Articular chondrocyte of knee joint (primary cell): Measurements from ENCODE around the gene DDA1. TPM values are rescaled to one million over a fixed set of nuclear protein-coding genes. Genes with fewer than 3 reads are reported as not detected.

Source experiments
- total RNA-seq: library from RNA; depleted of rRNA; stranded (reverse); fragments of >200 nt; gene quantifications from 2 replicates; pipeline ENCODE4 v1.2.3, GENCODE V29; 2012

The DDA1 gene
- total RNA-seq = 11.8 and 22.7 TPM in 2 replicates

DNA sequence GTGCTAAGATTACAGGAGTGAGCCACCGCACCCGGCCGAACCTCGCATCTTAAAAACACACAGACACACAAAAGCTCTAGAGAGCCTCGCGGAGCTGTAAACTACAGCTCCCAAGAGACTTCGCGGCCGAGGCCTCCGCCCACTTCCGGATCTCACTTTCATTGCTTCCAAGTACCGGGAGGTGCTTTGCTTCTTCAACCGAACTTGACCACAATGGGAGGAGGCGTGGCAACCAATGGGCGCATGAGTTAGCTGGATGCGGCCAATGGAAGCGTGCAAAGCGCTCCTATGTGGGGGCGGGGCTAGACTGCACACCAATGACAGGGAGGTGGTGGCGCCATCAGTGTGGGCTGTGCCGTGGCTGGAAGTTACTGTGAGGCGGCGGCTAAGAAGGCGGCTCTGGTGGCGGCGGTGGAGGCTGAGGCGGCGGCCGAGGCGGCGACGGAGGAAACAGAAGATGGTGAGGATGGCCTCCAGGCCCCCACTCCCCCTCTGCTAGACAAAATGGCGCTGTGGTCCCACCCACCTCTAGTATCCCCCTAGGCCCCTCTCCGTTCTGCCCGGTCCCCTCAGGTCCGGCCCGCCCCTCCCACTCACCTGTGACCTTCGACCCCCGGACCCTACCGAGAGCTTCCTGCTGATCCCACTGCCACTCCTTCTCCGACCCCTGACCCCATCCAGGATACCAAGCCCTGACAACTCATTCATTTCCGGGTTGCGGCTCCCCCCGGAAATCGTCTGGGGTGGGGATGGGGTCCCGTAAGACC lies at the start of gene DDA1:
TSS of gene DDA1 (plus strand) at position 366 of the 767 bp plus-strand sequence. CDS start at position 458, 92 bp downstream.

GRCh38 chr19:17264641-17264979 lies 44.8 kb upstream of the DDA1 start, which contains the start of gene USHBP1:
Gene USHBP1 (minus strand): TSS chr19:17264745. CDS start chr19:17264299, 446 bp downstream.

GRCh38 chr19:17266975-17267788 lies 42.2 kb upstream of the DDA1 start, which contains the start of gene BABAM1:
Gene BABAM1 (plus strand): TSS chr19:17267443. CDS start chr19:17268807, 1,364 bp downstream.

DNA sequence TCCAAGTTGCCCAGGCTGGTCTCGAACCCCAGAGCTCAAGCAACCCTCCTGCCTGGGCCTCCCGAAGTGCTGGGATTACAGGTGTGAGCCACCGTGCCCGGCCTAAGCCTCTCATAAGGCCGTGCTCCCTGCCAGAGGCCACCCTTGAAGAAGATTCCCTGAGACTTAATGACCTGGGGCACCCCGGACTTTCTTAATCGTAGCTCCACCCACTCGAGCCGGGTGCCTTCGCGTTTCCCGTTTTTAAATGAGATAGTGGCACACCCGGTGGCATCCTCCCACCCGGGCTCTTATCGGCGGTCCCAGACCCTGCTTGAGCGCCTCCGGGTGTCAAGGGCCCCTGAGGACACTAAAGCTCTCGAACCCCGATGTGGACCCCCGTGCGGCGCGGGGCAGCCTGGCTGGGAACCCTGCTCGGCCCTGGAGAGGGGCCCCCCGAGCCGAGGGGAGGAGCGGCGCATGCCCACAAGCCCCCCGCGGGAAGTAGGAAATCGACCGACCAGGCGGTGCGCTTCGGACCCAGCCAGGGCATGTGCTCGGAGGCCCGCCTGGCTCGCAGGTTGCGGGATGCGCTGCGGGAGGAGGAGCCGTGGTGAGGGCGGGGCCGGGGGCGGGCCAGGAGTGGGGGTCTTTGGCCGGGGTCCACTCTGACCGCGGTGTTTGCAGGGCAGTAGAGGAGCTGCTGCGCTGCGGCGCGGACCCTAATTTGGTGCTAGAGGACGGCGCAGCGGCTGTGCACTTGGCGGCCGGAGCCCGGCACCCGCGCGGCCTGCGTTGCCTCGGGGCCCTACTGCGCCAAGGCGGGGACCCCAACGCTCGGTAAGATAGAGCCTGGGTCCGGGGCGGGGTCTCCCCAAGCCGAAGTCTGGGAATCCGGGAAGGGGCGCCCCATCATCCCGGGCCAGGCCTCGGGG lies 27.7 kb upstream of the DDA1 start, which contains the start of gene ANKLE1:
TSS of gene ANKLE1 (plus strand) at position 511 of the 914 bp plus-strand sequence. CDS start at position 531, 20 bp downstream.

GRCh38 chr19:17303167-17303939 lies 6.0 kb upstream of the DDA1 start, which contains the start of gene ABHD8:
Gene ABHD8 (minus strand): TSS chr19:17303425. CDS start chr19:17301616, 1,809 bp downstream.

DNA sequence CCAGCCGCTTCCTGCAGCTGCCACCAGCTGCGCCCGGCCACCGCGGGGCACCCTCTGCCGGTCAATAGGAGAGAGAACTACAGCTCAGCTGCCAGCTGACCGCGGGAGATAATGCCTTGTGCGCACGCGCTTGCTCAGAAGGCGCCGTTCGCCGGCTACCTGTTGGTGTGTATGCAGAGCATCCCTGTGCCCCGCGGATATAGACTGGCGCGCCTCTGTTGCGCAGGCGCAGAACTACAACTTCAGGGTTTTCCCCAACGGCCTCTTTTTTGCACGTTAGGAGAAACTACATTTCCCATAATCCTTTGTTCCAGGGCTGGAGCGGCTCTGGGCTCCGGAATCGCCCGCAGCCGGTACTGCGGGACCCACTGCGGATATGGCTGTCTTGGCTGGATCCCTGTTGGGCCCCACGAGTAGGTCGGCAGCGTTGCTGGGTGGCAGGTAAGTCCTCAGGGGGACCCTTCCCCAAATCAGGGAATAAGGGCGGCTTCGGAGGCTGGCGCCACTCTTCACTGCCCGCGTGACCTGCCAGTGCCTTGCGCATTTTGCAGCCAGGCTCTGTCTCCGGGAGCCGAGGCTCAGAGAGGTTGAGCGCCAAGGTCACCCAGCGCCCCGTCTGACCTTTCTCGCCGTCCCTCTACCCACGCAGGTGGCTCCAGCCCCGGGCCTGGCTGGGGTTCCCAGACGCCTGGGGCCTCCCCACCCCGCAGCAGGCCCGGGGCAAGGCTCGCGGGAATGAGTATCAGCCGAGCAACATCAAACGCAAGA lies 3.7 kb upstream of the DDA1 start, which contains the start of gene MRPL34:
TSS of gene MRPL34 (plus strand) at position 356 of the 768 bp plus-strand sequence. CDS start at position 377, 21 bp downstream.

GRCh38 chr19:17334414-17335409 lies 25.3 kb downstream of the DDA1 start, which contains the start of gene ANO8:
Gene ANO8 (minus strand): TSS chr19:17334855. CDS start chr19:17334670, 185 bp downstream.

GRCh38 chr19:17336872-17337674 lies 27.7 kb downstream of the DDA1 start, which contains the start of gene GTPBP3:
Gene GTPBP3 (plus strand): TSS chr19:17337553. CDS start chr19:17337612, 59 bp downstream.

Other genes starting within 250 kb of the DDA1 start
- 2.4 and 3.1 TPM in 2 replicates for gene HAUS8, start 234.1 kb upstream of the DDA1 start, total RNA-seq
- 59.7 and 72.8 TPM in 2 replicates for gene MYO9B, start 233.8 kb upstream of the DDA1 start, total RNA-seq
- 20.3 and 22.7 TPM in 2 replicates for gene USE1, start 94.2 kb upstream of the DDA1 start, total RNA-seq
- 3.7 and 4.1 TPM in 2 replicates for gene OCEL1, start 83.3 kb upstream of the DDA1 start, total RNA-seq
- 20.8 and 27.7 TPM in 2 replicates for gene NR2F6, start 63.6 kb upstream of the DDA1 start, total RNA-seq
- gene USHBP1, start 44.8 kb upstream of the DDA1 start, total RNA-seq = not detected in 2 replicates
- 59.5 and 63.5 TPM in 2 replicates for gene BABAM1, start 42.1 kb upstream of the DDA1 start, total RNA-seq
- gene ANKLE1, start 27.7 kb upstream of the DDA1 start, total RNA-seq = 0.26 TPM in 1 of 2 replicates, not detected in the other
- 9.0 and 10.5 TPM in 2 replicates for gene ABHD8, start 6.1 kb upstream of the DDA1 start, total RNA-seq
- gene MRPL34, start 3.7 kb upstream of the DDA1 start, total RNA-seq = 19.7 and 23.7 TPM in 2 replicates
- gene ANO8, start 25.3 kb downstream of the DDA1 start, total RNA-seq = 2.6 and 3.5 TPM in 2 replicates
- 4.8 and 9.4 TPM in 2 replicates for gene GTPBP3, start 28.0 kb downstream of the DDA1 start, total RNA-seq
- not detected in 2 replicates for gene PLVAP, start 67.8 kb downstream of the DDA1 start, total RNA-seq
- 0.22 TPM in 1 of 2 replicates, not detected in the other for gene CCDC194, start 84.6 kb downstream of the DDA1 start, total RNA-seq
- 0.65 and 1.2 TPM in 2 replicates for gene BST2, start 96.1 kb downstream of the DDA1 start, total RNA-seq
- gene MVB12A, start 110.5 kb downstream of the DDA1 start, total RNA-seq = 24.5 and 42.3 TPM in 2 replicates
- 0.22 TPM in 1 of 2 replicates, not detected in the other for gene TMEM221, start 139.1 kb downstream of the DDA1 start, total RNA-seq
- gene NXNL1, start 151.4 kb downstream of the DDA1 start, total RNA-seq = not detected in 2 replicates
- gene SLC27A1, start 161.0 kb downstream of the DDA1 start, total RNA-seq = 12.0 and 13.5 TPM in 2 replicates
- gene PGLS, start 202.1 kb downstream of the DDA1 start, total RNA-seq = 52.5 and 55.2 TPM in 2 replicates
- 55.5 and 55.7 TPM in 2 replicates for gene COLGALT1, start 246.1 kb downstream of the DDA1 start, total RNA-seq